Activated CD8-positive, alpha-beta memory T cell treated with anti-CD3 and anti-CD28 coated beads for 48 hours (primary cell): ENCODE data around the gene VSIG4.
"Not testable (repeated sequence)": the region's sequence is repeated elsewhere in the genome, so short reads cannot be mapped to it uniquely, and the experiment has no call there.

Experiments used
- DNase-seq, 3 experiments: peaks; one replicate each; pipeline ENCODE4 v3.0.0-alpha.2; 2020; ENCODE audit warnings: low read depth in 2 of 3, low spot score in 2 of 3

VSIG4 gene

GRCh38 chrX:65985211-65985610 lies 54.7 kb downstream of the VSIG4 start:
- DNase-seq: no peak

- not testable (repeated sequence) for DNase-seq
Measured at GRCh38 chrX:65977161-65977560, 62.7 kb downstream of the VSIG4 start.

GRCh38 chrX:65976161-65976560 lies 63.7 kb downstream of the VSIG4 start:
- DNase-seq: no peak

- not testable (repeated sequence) for DNase-seq
Measured at GRCh38 chrX:65975161-65975751, 64.6 kb downstream of the VSIG4 start.
